Adipose tissue (tissue), 3 donors: ENCODE results near the gene SSR3. TPM values are rescaled to one million over a fixed set of nuclear protein-coding genes. Genes with fewer than 3 reads are reported as not detected.
"Not testable (repeated sequence)": the region's sequence is repeated elsewhere in the genome, so short reads cannot be mapped to it uniquely, and the experiment has no call there.

Experiments
- H3K27ac ChIP-seq: one replicate; pipeline ENCODE4 v1.5.1; 2013; ENCODE audit warnings: low read depth, low read length
- WGBS, 3 donors: extraction: QIAGEN DNeasy Blood & Tissue Kit; methylation state at CpG; one replicate each; pipeline ENCODE4 v1.1.7; 2013; 5-methylcytosine and 5-hydroxymethylcytosine counted together
- polyA plus RNA-seq, 3 donors: library from polyadenylated mRNA; stranded (reverse); fragments of 200-250 nt; gene quantifications; one replicate each; pipeline ENCODE4 v1.2.3, GENCODE V29; 2013
- donor health status: healthy with polysubstance abuse.
- donor health status: Bipolar disorder and iron deficiency.
- donor health status: healthy.

Gene SSR3
- polyA plus RNA-seq: 100 to 1,000 TPM in 2 of 3 donors, 10 to 100 TPM in 1; 76.0 to 201 (median 102) TPM

GRCh38 chr3:156554842-156555687 is at the start of gene SSR3:
Gene SSR3, minus strand, starts transcription at chr3:156555117. Its CDS starts 28 bp downstream, at chr3:156555089.
- H3K27ac ChIP-seq: no peak within 1 kb of the TSS
- WGBS, 3 donors: 3 to 4% (median 3%) methylated on average over 60 of the region's 60 CpGs

- WGBS, 3 donors: 97 to 100% (median 97%) methylated on average over 2 of the region's 2 CpGs
- no peak overlapping the region for H3K27ac ChIP-seq
Measured at GRCh38 chr3:156604064-156604641, 49.2 kb upstream of the SSR3 start.

DNA sequence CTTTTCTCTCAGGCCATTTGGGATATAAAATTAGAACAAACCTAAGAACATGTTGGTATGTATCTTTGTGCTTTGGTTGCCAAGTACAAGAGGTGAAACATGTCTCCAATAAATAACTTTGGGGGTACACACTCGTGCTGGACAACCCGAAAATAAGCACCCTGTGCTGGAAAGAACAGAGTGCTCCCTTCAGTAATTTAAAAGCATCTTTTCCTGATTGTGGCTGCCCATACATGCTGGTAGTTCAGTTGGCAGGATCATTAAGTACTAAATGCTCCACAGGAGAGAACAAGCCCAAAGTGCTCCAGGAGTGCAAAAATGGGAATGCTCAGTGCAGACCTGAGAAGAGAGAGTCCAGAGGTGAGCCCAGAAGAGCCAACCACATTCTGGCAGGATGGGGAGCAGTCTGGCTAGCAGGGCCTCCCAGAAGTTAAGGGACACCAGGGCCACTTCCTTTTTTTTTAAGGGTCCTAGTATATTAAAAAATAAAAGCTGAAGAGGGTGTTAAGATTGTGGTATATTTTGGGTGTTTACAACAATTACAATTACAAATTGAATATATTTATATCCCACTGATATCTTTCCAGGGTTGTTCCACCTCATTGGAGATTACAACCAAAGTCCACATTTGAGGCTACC is 48.6 kb upstream of the SSR3 start:
- H3K27ac ChIP-seq: no peak overlapping the region
- 91 to 95% (median 91%) methylated on average over 2 of the region's 2 CpGs for WGBS, 3 donors

DNA sequence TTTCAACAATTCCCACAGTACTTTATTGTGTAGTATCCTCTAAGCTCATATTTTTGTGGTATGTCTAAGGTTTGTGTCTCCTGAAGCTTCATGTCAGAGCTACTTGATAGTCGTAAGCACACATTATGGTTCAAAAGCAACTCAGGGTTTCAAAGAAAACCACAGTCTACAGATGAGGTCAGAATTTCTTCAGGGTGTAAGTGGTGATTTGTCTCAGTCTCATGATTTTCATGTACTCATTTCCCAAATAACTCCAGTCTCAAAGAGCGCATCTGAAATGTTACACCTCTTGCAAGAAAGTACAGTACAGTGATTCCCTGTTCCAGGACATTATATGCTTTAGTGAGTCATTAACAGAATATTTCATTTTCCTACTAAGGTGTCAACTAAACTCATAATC is 47.5 kb upstream of the SSR3 start:
- 92 to 93% (median 92%) methylated on average over 2 of the region's 2 CpGs for WGBS, 3 donors
- no peak overlapping the region for H3K27ac ChIP-seq

GRCh38 chr3:156601497-156601896 is 46.6 kb upstream of the SSR3 start:
- no peak overlapping the region for H3K27ac ChIP-seq
- WGBS, 3 donors: 71 to 90% (median 89%) methylated on average over 3 of the region's 3 CpGs

DNA sequence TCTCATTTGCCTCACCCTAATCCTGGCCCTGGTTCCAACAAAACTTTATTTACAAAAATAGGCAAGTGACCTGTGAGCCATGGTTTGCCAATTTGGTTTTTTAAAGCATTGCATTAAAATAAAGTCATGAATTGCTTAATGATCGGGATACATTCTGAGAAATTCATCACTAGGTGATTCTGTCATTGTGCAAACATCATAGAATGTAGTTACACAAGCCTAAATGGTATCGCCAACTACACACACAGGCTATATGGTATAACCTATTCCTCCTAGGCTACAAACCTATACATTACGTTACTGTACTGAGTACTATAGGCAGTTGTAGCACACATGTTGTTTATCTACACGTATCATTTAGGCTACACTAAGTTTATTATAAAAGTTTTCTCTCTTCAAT is 45.9 kb upstream of the SSR3 start:
- WGBS, 3 donors: 88 to 93% (median 89%) methylated on average over 4 of the region's 4 CpGs
- H3K27ac ChIP-seq: no peak overlapping the region

DNA sequence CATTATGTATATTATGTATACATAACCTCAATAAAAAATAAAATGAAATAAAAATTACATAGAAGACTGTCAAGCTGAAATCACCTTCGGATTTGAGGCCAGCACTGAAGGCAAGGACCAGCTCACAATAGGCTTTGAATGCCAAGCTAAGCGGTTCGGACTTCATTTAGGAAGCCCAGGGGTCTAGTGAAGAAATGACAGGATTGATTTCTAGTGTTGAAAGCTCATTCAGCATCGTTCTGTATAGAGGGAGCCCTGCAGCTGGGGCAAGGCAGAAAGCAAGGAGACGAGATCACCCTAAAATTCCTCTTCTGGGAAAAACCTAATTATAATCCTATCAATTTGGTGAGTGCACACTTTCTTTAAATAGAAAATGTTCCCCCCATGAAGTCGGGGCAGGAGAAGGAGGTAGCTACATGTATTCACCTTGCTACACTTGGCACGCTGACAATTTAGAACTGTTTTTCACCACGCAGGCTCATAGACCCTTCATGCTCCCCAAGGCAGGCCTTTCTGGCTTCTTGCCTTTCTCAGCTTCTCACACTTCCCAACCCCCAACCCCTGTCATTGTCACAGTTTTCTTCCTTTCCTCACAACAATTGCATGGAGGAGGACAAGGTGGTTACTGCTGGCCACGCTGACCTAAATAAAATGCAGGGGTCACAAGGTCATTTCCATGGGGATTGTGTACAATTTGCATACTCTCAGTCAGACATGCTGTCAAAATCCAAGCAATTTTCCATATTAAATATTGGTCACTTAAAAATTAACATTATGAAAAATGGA is 44.4 kb upstream of the SSR3 start:
- 78 to 82% (median 82%) methylated on average over 9 of the region's 9 CpGs for WGBS, 3 donors
- no peak overlapping the region for H3K27ac ChIP-seq

DNA sequence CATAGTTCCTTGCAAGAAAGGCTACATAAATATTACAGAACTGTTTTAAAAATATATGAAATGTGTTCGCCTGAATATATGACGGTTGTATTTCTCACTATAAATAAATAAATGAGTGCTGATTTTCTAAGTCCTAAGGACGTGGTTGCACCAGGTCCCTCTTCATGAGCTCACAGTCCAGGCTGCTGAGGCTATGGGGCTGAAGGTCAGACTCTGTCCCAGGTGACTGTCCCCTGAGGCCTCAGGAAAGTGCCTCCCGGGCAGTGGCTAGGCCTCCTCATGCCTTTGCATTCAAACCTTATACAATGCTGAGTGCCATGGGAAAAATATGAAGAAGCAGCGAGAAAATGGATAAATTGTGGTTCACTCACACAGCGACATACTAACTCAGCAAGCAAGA is 43.5 kb upstream of the SSR3 start:
- 92 to 95% (median 93%) methylated on average over 6 of the region's 6 CpGs for WGBS, 3 donors

GRCh38 chr3:156594219-156594683 is 39.3 kb upstream of the SSR3 start:
- 17 to 41% (median 35%) methylated on average over 7 of the region's 7 CpGs for WGBS, 3 donors
- no peak overlapping the region for H3K27ac ChIP-seq

More for the DNA sequence above, 43.5 kb upstream of the SSR3 start:
- no peak overlapping the region for H3K27ac ChIP-seq

DNA sequence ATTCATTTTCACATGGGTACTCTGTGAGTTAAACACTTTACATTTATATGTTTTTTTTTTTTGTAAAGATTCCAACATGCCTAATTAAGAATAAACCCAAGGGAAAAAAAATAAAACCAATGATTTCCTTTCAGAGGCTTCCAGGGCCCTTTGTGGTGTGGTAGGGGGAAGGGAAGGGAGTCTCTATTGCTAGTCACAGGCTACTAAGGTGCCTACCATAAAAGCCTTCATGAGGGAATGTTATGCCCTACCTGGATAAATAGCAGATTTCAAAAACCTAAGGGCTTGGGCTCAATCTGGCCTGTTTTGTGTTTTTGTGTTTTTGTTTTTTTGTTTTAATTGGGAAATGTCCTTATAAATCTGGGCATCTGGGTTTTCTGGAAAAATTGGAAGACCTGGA is 38.9 kb upstream of the SSR3 start:
- H3K27ac ChIP-seq: no peak overlapping the region

DNA sequence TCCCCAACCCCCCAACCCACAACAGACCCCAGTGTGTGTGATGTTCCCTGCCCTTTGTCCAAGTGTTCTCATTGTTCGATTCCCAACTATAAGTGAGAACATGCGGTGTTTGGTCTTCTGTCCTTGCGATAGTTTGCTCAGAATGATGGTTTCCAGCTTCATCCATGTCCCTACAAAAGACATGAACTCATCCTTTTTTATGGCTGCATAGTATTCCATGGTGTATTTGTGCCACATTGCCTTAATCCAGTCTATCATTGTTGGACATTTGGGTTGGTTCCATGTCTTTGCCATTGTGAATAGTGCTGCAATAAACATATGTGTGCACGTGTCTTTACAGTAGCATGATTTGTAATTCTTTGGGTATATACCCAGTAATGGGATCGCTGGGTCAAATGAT is 34.9 kb upstream of the SSR3 start:
- H3K27ac ChIP-seq: not testable (repeated sequence)
- WGBS, 3 donors: 84 to 97% (median 86%) methylated on average over 5 of the region's 5 CpGs

DNA sequence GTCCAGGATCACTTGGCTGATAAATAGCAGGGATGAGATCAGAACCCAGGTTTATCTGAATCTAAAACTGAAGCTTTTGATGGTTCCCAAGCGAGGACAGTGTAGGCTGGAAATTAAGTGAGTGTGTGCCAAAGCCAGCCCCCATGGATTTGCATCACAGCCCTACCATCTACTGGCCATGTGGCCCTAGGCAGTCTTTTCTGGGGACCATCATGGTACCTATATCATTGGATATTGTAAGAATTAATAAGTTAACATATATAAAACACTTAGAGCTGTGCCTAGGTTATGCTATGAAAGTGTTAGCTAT is 32.8 kb upstream of the SSR3 start:
- H3K27ac ChIP-seq: no peak overlapping the region
- 65 to 70% (median 69%) methylated on average over 1 of the region's 1 CpG for WGBS, 3 donors

GRCh38 chr3:156586905-156587759 is 32.2 kb upstream of the SSR3 start:
- no peak overlapping the region for H3K27ac ChIP-seq

DNA sequence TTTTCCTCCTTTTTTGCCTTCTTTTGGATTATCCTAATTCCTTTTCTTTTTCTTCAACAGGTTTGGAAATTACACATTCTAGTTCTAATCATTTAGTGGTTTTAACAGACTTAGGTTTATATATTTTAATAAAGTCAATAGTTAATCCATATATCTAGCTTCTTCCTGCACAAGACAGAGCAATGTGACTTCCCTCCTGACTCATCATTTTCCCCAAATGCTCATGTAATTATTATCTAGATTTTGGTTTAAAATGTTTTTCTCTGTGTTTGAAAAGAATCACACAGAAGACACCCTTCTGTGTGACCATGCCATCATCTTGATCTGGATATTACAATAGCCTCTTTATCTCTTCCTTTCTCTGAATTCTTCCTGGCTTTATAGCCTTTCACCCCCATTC is 28.6 kb upstream of the SSR3 start:
- no peak overlapping the region for H3K27ac ChIP-seq

More at GRCh38 chr3:156586905-156587759, 32.2 kb upstream of the SSR3 start:
- 51 to 59% (median 53%) methylated on average over 5 of the region's 5 CpGs for WGBS, 3 donors

DNA sequence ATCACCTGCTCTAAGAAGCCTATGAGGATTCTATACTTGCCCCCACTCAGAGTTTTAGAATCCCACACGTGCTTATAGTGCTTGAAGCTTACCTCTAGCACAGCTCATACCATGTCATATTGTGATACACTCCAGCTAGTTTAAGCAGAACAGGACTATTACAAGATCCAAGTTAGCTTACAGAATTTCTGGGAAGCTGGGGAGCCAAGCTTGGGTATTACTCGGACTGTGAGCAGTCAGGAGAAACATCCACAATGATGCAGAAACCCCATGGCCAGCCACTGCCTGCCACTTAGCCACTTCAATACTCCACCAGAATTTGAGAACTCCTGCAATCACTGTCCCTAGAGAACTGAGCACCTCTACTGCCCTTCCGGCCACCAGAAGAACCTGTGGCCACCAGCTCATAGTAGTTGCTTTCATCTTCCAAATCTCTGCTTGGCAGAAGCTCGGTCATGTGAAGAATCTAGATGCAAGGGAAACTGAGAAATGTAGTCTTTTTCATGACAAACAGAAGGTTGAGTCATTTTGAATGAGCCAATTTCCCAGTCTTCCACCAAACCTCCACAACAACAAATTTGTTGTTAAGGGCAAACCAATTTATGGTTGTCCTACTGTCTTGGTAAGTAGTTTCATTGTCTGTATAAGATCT is 27.7 kb upstream of the SSR3 start:
- 82 to 90% (median 90%) methylated on average over 4 of the region's 4 CpGs for WGBS, 3 donors
- no peak overlapping the region for H3K27ac ChIP-seq

- no peak overlapping the region for H3K27ac ChIP-seq
Measured at GRCh38 chr3:156581954-156582353, 27.0 kb upstream of the SSR3 start.

GRCh38 chr3:156581033-156581432 is 26.1 kb upstream of the SSR3 start:
- WGBS, 3 donors: 91 to 96% (median 94%) methylated on average over 4 of the region's 4 CpGs
- no peak overlapping the region for H3K27ac ChIP-seq

DNA sequence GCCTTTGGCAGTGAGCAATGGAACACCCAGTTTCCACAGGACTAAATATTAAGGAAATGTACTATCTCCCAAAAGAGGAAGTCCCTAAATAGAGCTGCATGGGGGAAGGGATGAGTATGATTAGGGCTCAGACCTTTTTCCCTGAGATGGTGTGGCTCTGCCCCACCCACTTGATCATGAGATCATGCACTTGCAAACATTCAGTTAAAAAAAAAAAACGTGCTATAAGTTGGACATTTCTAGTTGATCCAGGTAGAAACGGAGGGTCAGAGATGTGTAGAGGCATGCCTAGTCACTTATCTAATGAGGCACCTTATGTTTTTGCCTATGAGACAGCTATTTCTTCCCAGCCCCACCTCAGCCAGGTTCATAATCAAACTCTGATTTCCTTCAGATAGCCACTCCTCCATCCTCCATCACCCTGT is 24.5 kb upstream of the SSR3 start:
- 44 to 56% (median 50%) methylated on average over 2 of the region's 2 CpGs for WGBS, 3 donors
- no peak overlapping the region for H3K27ac ChIP-seq
